Measurements from ENCODE around the gene ELP4. TPM values are rescaled to one million over a fixed set of nuclear protein-coding genes. Genes with fewer than 3 reads are reported as not detected.
"Not testable (repeated sequence)": the region's sequence is repeated elsewhere in the genome, so short reads cannot be mapped to it uniquely, and the experiment has no call there.

ELP4 gene
- total and polyA plus RNA-seq, 9 of the 15 experiments (the other 6 are each of a cell fraction or from before 2014, with no cell fraction given): 24.1 to 60.3 (median 38.7) TPM

- CTCF ChIA-PET (ENCODE audit: low intra/inter-chr PET ratio): not testable (repeated sequence)
Observed at GRCh38 chr11:31697049-31697448, 187.5 kb downstream of the ELP4 start.

GRCh38 chr11:31699066-31699465 is 189.5 kb downstream of the ELP4 start:
- intact Hi-C loops (cut with micrococcal nuclease) (no loop called here), in situ Hi-C loops (cut with MboI) (no loop called here)
- no peak overlapping the region for H3K4me3 ChIP-seq
- no peaks in the 10 kb centered on the region for H3K9me1 ChIP-seq (ENCODE audit: control insufficient read depth, insufficient read depth, low read length)
- H3K9ac ChIP-seq (ENCODE audit: insufficient read depth in 1 of 2, low read depth in 2 of 2, low read length in 2 of 2): no peak overlapping the region
- no peaks in the 10 kb centered on the region for H4K20me1 ChIP-seq (replicated peaks; ENCODE audit: control insufficient read depth, insufficient read depth, low read length)
- H3K9me3 ChIP-seq (replicated peaks; ENCODE audit: control insufficient read depth, insufficient read depth, low read depth, low read length): no peaks in the 10 kb centered on the region
- H3K4me2 ChIP-seq (ENCODE audit: insufficient read depth, low read length): no peak overlapping the region
- ATAC-seq: no peak
- no TSS peak for BruUV-seq (replicated peaks)
- no peak for DNase-seq (ENCODE audit: extremely low read depth in 1 of 4, low spot score in 3 of 4)
- H3K36me3 ChIP-seq (ENCODE audit: control insufficient read depth, insufficient read depth, low read length): no peaks in the 10 kb centered on the region
- 38% methylated on average over 1 of the region's 1 CpG for WGBS (ENCODE audit: insufficient coverage, low coverage, missing lambda C conversion rate)
- POLR2A ChIA-PET: no interaction called here
- no peak overlapping the region for H2AFZ ChIP-seq (ENCODE audit: low read depth, low read length)
- no peak for FAIRE-seq
- H3K79me2 ChIP-seq (ENCODE audit: control insufficient read depth, insufficient read depth, low read length): no peaks in the 10 kb centered on the region
- CTCF ChIA-PET (ENCODE audit: low intra/inter-chr PET ratio): no interaction called here
- H3K4me1 ChIP-seq (replicated peaks in 1 of 2; ENCODE audit: control insufficient read depth in 2 of 2, insufficient read depth in 2 of 2, low read length in 2 of 2): no peaks in the 10 kb centered on the region
- no peak overlapping the region for H3K27ac ChIP-seq (ENCODE audit: extremely low read depth, low read depth, low read length)
- H3K27me3 ChIP-seq (ENCODE audit: control insufficient read depth in 2 of 2, insufficient read depth in 2 of 2, low read length in 2 of 2): no peaks in the 10 kb centered on the region
- TF ChIP-seq, protein P1, sequence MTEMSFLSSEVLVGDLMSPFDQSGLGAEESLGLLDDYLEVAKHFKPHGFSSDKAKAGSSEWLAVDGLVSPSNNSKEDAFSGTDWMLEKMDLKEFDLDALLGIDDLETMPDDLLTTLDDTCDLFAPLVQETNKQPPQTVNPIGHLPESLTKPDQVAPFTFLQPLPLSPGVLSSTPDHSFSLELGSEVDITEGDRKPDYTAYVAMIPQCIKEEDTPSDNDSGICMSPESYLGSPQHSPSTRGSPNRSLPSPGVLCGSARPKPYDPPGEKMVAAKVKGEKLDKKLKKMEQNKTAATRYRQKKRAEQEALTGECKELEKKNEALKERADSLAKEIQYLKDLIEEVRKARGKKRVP (CRISPR knock-in tag; IDR thresholded peaks at IDR 0.05): no peak
- TF ChIP-seq, protein P2, sequence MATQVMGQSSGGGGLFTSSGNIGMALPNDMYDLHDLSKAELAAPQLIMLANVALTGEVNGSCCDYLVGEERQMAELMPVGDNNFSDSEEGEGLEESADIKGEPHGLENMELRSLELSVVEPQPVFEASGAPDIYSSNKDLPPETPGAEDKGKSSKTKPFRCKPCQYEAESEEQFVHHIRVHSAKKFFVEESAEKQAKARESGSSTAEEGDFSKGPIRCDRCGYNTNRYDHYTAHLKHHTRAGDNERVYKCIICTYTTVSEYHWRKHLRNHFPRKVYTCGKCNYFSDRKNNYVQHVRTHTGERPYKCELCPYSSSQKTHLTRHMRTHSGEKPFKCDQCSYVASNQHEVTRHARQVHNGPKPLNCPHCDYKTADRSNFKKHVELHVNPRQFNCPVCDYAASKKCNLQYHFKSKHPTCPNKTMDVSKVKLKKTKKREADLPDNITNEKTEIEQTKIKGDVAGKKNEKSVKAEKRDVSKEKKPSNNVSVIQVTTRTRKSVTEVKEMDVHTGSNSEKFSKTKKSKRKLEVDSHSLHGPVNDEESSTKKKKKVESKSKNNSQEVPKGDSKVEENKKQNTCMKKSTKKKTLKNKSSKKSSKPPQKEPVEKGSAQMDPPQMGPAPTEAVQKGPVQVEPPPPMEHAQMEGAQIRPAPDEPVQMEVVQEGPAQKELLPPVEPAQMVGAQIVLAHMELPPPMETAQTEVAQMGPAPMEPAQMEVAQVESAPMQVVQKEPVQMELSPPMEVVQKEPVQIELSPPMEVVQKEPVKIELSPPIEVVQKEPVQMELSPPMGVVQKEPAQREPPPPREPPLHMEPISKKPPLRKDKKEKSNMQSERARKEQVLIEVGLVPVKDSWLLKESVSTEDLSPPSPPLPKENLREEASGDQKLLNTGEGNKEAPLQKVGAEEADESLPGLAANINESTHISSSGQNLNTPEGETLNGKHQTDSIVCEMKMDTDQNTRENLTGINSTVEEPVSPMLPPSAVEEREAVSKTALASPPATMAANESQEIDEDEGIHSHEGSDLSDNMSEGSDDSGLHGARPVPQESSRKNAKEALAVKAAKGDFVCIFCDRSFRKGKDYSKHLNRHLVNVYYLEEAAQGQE (IDR thresholded peaks at IDR 0.05; ENCODE audit: borderline replicate concordance): no peak
- TF ChIP-seq, protein P2 (CRISPR knock-in tag; IDR thresholded peaks at IDR 0.05; ENCODE audit: low read depth): no peak
- no peak for TF ChIP-seq CHD4 (IDR thresholded peaks at IDR 0.05; ENCODE audit: insufficient read depth, insufficient replicate concordance, low read depth, low read length, poor library complexity, severe bottlenecking)
- TF ChIP-seq GATAD2B (IDR thresholded peaks at IDR 0.05; ENCODE audit: borderline replicate concordance): no peak
- no peak for TF ChIP-seq MAX (CRISPR knock-in tag; IDR thresholded peaks at IDR 0.05)

More at GRCh38 chr11:31697049-31697448, 187.5 kb downstream of the ELP4 start:
- BruUV-seq (replicated peaks); H3K9me1 ChIP-seq (ENCODE audit: control insufficient read depth, insufficient read depth, low read length); H3K9me3 ChIP-seq (replicated peaks; ENCODE audit: control insufficient read depth, insufficient read depth, low read depth, low read length); H3K4me1 ChIP-seq (replicated peaks in 1 of 2; ENCODE audit: control insufficient read depth in 2 of 2, insufficient read depth in 2 of 2, low read length in 2 of 2); DNase-seq (ENCODE audit: extremely low read depth in 1 of 4, low spot score in 3 of 4); H4K20me1 ChIP-seq (replicated peaks; ENCODE audit: control insufficient read depth, insufficient read depth, low read length); POLR2A ChIA-PET; H3K4me2 ChIP-seq (ENCODE audit: insufficient read depth, low read length); ATAC-seq; H3K9ac ChIP-seq (ENCODE audit: insufficient read depth in 1 of 2, low read depth in 2 of 2, low read length in 2 of 2); H3K79me2 ChIP-seq (ENCODE audit: control insufficient read depth, insufficient read depth, low read length); H3K27me3 ChIP-seq (ENCODE audit: control insufficient read depth in 2 of 2, insufficient read depth in 2 of 2, low read length in 2 of 2); in situ Hi-C loops (cut with MboI); H3K27ac ChIP-seq (ENCODE audit: extremely low read depth, low read depth, low read length); H2AFZ ChIP-seq (ENCODE audit: low read depth, low read length); FAIRE-seq; intact Hi-C loops (cut with micrococcal nuclease); H3K4me3 ChIP-seq; H3K36me3 ChIP-seq (ENCODE audit: control insufficient read depth, insufficient read depth, low read length): not testable (repeated sequence)
- WGBS (ENCODE audit: insufficient coverage, low coverage, missing lambda C conversion rate): 18% methylated on average over 1 of the region's 1 CpG

Measured in K562 (cell line).